ENCODE measurements around the gene ATXN1. TPM values are rescaled to one million over a fixed set of nuclear protein-coding genes. Genes with fewer than 3 reads are reported as not detected.

Gene ATXN1
- total and polyA plus RNA-seq, 2 of the 8 experiments (the other 6 are each of a cell fraction or from before 2014, with no cell fraction given), result 1.6 to 4.0 TPM

DNA sequence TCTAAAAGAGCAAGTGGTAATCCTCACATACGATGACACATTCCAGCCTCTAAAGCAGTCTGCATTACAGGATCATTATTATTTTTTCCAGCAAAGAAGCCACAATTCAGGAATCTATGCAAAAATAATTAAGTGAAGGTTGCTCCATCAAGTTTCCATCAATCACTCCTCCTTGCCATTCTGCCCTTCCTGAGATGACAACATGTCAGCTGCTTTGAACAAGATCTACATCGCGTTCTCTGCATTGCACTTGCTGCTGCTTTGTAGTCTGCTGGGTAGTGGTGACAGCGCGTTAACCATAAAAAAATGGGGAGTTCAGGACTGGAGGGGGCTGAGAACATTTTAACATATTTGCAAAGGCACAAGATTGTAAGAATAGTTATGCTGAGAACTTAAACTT, 375.2 kb downstream of the ATXN1 start:
- H3K79me1 ChIP-seq (ENCODE audit: low read depth, low read length), result no peaks in the 10 kb centered on the region
- no peak overlapping the region for H3K4me2 ChIP-seq (ENCODE audit: insufficient read depth in 1 of 2, low read depth in 2 of 2, low read length in 2 of 2)
- H3K27me3 ChIP-seq (replicated peaks in 1 of 4; ENCODE audit: control insufficient read depth in 3 of 4, extremely low read depth in 1 of 4, insufficient read depth in 3 of 4, low read length in 3 of 4), result no peaks in the 10 kb centered on the region
- no peak overlapping the region for H3K27ac ChIP-seq (ENCODE audit: low read depth, low read length)
- H3K23ac ChIP-seq (ENCODE audit: insufficient read length), result no peak overlapping the region
- H3K14ac ChIP-seq (ENCODE audit: insufficient read length), result no peak overlapping the region
- FAIRE-seq (no peak), DNase-seq (ENCODE audit: low read depth in 1 of 2, low spot score in 2 of 2) (no peak)
- no peaks in the 10 kb centered on the region for H3K79me2 ChIP-seq (ENCODE audit: control insufficient read depth in 1 of 2, insufficient read depth in 2 of 2, low read length in 2 of 2)
- no peak overlapping the region for H2BK15ac ChIP-seq (ENCODE audit: low read length)
- no peaks in the 10 kb centered on the region for H3K23me2 ChIP-seq (ENCODE audit: low read depth, low read length)
- no peak overlapping the region for H2AFZ ChIP-seq (ENCODE audit: low read length)
- H4K91ac ChIP-seq (replicated peaks; ENCODE audit: insufficient read length, low read length), result no peak overlapping the region
- no peak overlapping the region for H2BK12ac ChIP-seq (ENCODE audit: low read depth, low read length)
- TF ChIP-seq POLR2A (IDR thresholded peaks at IDR 0.05; ENCODE audit: control extremely low read depth in 1 of 2, low read depth in 2 of 2, low read length in 2 of 2) (no peak), MAFK (IDR thresholded peaks at IDR 0.05; ENCODE audit: low read depth, low read length) (no peak), SIX5 (IDR thresholded peaks at IDR 0.05; ENCODE audit: low read depth, low read length) (no peak), RAD21 (IDR thresholded peaks at IDR 0.05 in 1 of 2, conservative IDR thresholded peaks at IDR 0.05 in 1 of 2; ENCODE audit: low read depth in 2 of 2, low read length in 2 of 2) (no peak), BACH1 (IDR thresholded peaks at IDR 0.05; ENCODE audit: low read length) (no peak), PHF8 (conservative IDR thresholded peaks at IDR 0.05; ENCODE audit: low read depth, low read length) (no peak), RFX5 (IDR thresholded peaks at IDR 0.05; ENCODE audit: borderline replicate concordance, low read depth, low read length) (no peak), RBBP5 (IDR thresholded peaks at IDR 0.05; ENCODE audit: borderline replicate concordance, low read depth, low read length) (no peak)
- TF ChIP-seq, protein P1, sequence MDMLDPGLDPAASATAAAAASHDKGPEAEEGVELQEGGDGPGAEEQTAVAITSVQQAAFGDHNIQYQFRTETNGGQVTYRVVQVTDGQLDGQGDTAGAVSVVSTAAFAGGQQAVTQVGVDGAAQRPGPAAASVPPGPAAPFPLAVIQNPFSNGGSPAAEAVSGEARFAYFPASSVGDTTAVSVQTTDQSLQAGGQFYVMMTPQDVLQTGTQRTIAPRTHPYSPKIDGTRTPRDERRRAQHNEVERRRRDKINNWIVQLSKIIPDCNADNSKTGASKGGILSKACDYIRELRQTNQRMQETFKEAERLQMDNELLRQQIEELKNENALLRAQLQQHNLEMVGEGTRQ (IDR thresholded peaks at IDR 0.05; ENCODE audit: low read length), result no peak
- no peaks in the 10 kb centered on the region for H3K36me3 ChIP-seq (ENCODE audit: control insufficient read depth in 2 of 4, insufficient read depth in 4 of 4, low read length in 3 of 4)
- no peak overlapping the region for H3K56ac ChIP-seq (replicated peaks; ENCODE audit: insufficient read length, low read depth, low read length)
- 88% methylated on average over 5 of the region's 5 CpGs; no CpG with 5 or more reads in 1 of the 2 experiments for WGBS, 2 experiments (ENCODE audit: extremely low coverage in 1 of 2, insufficient coverage in 1 of 2, insufficient read length in 1 of 2, insufficient replicate concordance in 2 of 2, low coverage in 1 of 2, low lambda C conversion rate in 2 of 2, missing lambda C conversion rate in 1 of 2)
- H2BK20ac ChIP-seq (ENCODE audit: low read length), result no peak overlapping the region
- no peak overlapping the region for H4K8ac ChIP-seq (ENCODE audit: extremely low read depth, insufficient read depth, low read length)
- POLR2A ChIA-PET (ENCODE audit: partially characterized antibody), result no interaction called here
- no peak overlapping the region for H2BK120ac ChIP-seq (replicated peaks; ENCODE audit: low read depth, low read length)
- CTCF ChIA-PET (ENCODE audit: partially characterized antibody), result no interaction called here
- H2BK5ac ChIP-seq (ENCODE audit: low read depth, low read length), result no peak overlapping the region
- no peak overlapping the region for H3K4me3 ChIP-seq (ENCODE audit: extremely low read depth in 1 of 4, insufficient read depth in 2 of 4, low read depth in 3 of 4, low read length in 4 of 4)
- no peak overlapping the region for H3K18ac ChIP-seq (ENCODE audit: extremely low read depth, low read length)
- no peak overlapping the region for H4K5ac ChIP-seq (ENCODE audit: insufficient read length, low read depth, low read length)
- H3K4ac ChIP-seq (replicated peaks; ENCODE audit: insufficient read length, low read depth, low read length), result no peak overlapping the region
- no peaks in the 10 kb centered on the region for H4K20me1 ChIP-seq (replicated peaks in 1 of 2; ENCODE audit: control insufficient read depth in 1 of 2, insufficient read depth in 2 of 2, low read length in 2 of 2)
- no peak overlapping the region for H2AK5ac ChIP-seq (ENCODE audit: low read depth, low read length)
- H3K4me1 ChIP-seq (replicated peaks in 1 of 4; ENCODE audit: control insufficient read depth in 3 of 4, insufficient read depth in 4 of 4, low read length in 3 of 4), result no peaks in the 10 kb centered on the region; a peak in 1 of 7 replicates
- no peak overlapping the region for H3K9ac ChIP-seq (replicated peaks in 1 of 4; ENCODE audit: extremely low read depth in 1 of 4, low read depth in 3 of 4, low read length in 3 of 4)
- no peaks in the 10 kb centered on the region for H3K9me3 ChIP-seq (ENCODE audit: insufficient read depth in 2 of 2, low read depth in 1 of 2, low read length in 1 of 2)
